Measurements from ENCODE around the gene CIZ1. TPM values are rescaled to one million over a fixed set of nuclear protein-coding genes. Genes with fewer than 3 reads are reported as not detected.
"Not testable (repeated sequence)": the region's sequence is repeated elsewhere in the genome, so short reads cannot be mapped to it uniquely, and the experiment has no call there.

The CIZ1 gene
- total RNA-seq, 2 donors from 2014 or later, result 97.5 to 97.7 TPM

- intact Hi-C loops (cut with DNase I), result no loop called here
- Histone ChIP-seq H3K4me3 (no peak overlapping the region), H3K4me1 (peaks cover 5% of the 10 kb centered on the region), H3K9ac (ENCODE audit: low read depth in 2 of 2, low read length in 2 of 2) (no peak overlapping the region), H3K27ac (no peak overlapping the region), H3K36me3 (no peaks in the 10 kb centered on the region), H3K9me3 (no peaks in the 10 kb centered on the region), H3K27me3 (no peaks in the 10 kb centered on the region)
- TF ChIP-seq CTCF (IDR thresholded peaks at IDR 0.05), result no peak
- no peak for DNase-seq
Measured at GRCh38 chr9:128142061-128142460, 49.3 kb downstream of the CIZ1 start.

- no peak for TF ChIP-seq CTCF (IDR thresholded peaks at IDR 0.05)
- H3K9ac ChIP-seq (ENCODE audit: low read depth in 2 of 2, low read length in 2 of 2), result no peak overlapping the region
- H3K36me3 ChIP-seq, result no peaks in the 10 kb centered on the region
- peaks cover 5% of the 10 kb centered on the region for H3K4me1 ChIP-seq
- H3K27me3 ChIP-seq, result no peaks in the 10 kb centered on the region
- H3K4me3 ChIP-seq, result no peak overlapping the region
- DNase-seq, result no peak
- no peak overlapping the region for H3K27ac ChIP-seq
- no peaks in the 10 kb centered on the region for H3K9me3 ChIP-seq
- intact Hi-C loops (cut with DNase I), result no loop called here
Measured at GRCh38 chr9:128141604-128142003, 49.8 kb downstream of the CIZ1 start.

GRCh38 chr9:128139621-128140020 lies 51.8 kb downstream of the CIZ1 start:
- TF ChIP-seq CTCF (IDR thresholded peaks at IDR 0.05), result no peak
- DNase-seq, result no peak
- Histone ChIP-seq H3K27me3 (no peaks in the 10 kb centered on the region), H3K36me3 (no peaks in the 10 kb centered on the region), H3K9ac (ENCODE audit: low read depth in 2 of 2, low read length in 2 of 2) (no peak overlapping the region), H3K4me3 (no peak overlapping the region), H3K27ac (no peak overlapping the region), H3K4me1 (peaks cover 5% of the 10 kb centered on the region), H3K9me3 (no peaks in the 10 kb centered on the region)
- intact Hi-C loops (cut with DNase I), result no loop called here

- intact Hi-C loops (cut with DNase I), result no loop called here
- Histone ChIP-seq H3K4me3 (no peak overlapping the region), H3K4me1 (no peaks in the 10 kb centered on the region), H3K9me3 (no peaks in the 10 kb centered on the region), H3K9ac (ENCODE audit: low read depth in 2 of 2, low read length in 2 of 2) (no peak overlapping the region), H3K27ac (no peak overlapping the region), H3K27me3 (no peaks in the 10 kb centered on the region), H3K36me3 (no peaks in the 10 kb centered on the region)
- TF ChIP-seq CTCF (IDR thresholded peaks at IDR 0.05), result no peak
- DNase-seq, result no peak
Measured at GRCh38 chr9:128138001-128138400, 53.4 kb downstream of the CIZ1 start.

- no peaks in the 10 kb centered on the region for H3K36me3 ChIP-seq
- no peak overlapping the region for H3K27ac ChIP-seq
- H3K4me3 ChIP-seq, result no peak overlapping the region
- no peak for TF ChIP-seq CTCF (IDR thresholded peaks at IDR 0.05)
- DNase-seq, result no peak
- intact Hi-C loops (cut with DNase I), result no loop called here
- H3K27me3 ChIP-seq, result no peaks in the 10 kb centered on the region
- no peak overlapping the region for H3K9ac ChIP-seq (ENCODE audit: low read depth in 2 of 2, low read length in 2 of 2)
- H3K9me3 ChIP-seq, result no peaks in the 10 kb centered on the region
- H3K4me1 ChIP-seq, result no peaks in the 10 kb centered on the region
Measured at GRCh38 chr9:128136816-128137793, 54.3 kb downstream of the CIZ1 start.

GRCh38 chr9:128135561-128135960 lies 55.8 kb downstream of the CIZ1 start:
- H3K27me3 ChIP-seq; intact Hi-C loops (cut with DNase I); H3K9me3 ChIP-seq; H3K4me1 ChIP-seq; H3K9ac ChIP-seq (ENCODE audit: low read depth in 2 of 2, low read length in 2 of 2); H3K4me3 ChIP-seq; H3K36me3 ChIP-seq; H3K27ac ChIP-seq; DNase-seq: not testable (repeated sequence)

GRCh38 chr9:128132139-128132538 lies 59.2 kb downstream of the CIZ1 start:
- peak overlapping the region; percentile 7 for H3K27ac ChIP-seq
- H3K9me3 ChIP-seq; H3K27me3 ChIP-seq; H3K4me3 ChIP-seq; H3K36me3 ChIP-seq; H3K4me1 ChIP-seq; intact Hi-C loops (cut with DNase I); H3K9ac ChIP-seq (ENCODE audit: low read depth in 2 of 2, low read length in 2 of 2): not testable (repeated sequence)
- peak; percentile 60 for DNase-seq

- H3K9ac ChIP-seq (ENCODE audit: low read depth in 2 of 2, low read length in 2 of 2); H3K4me1 ChIP-seq; DNase-seq; H3K27me3 ChIP-seq; H3K9me3 ChIP-seq; H3K27ac ChIP-seq; H3K4me3 ChIP-seq; H3K36me3 ChIP-seq; intact Hi-C loops (cut with DNase I): not testable (repeated sequence)
Measured at GRCh38 chr9:128131346-128131745, 60.0 kb downstream of the CIZ1 start.
